ENCODE measurements around the gene CACYBP. TPM values are rescaled to one million over a fixed set of nuclear protein-coding genes. Genes with fewer than 3 reads are reported as not detected.
A peak's percentile ranks its signal among the peaks of the same experiment; 100 is the strongest.

CACYBP gene
- total and polyA plus RNA-seq, 2 experiments from 2014 or later = 209 to 453 TPM

GRCh38 chr1:174964972-174965361 is 34.8 kb upstream of the CACYBP start:
- Histone ChIP-seq H3K27me3 (ENCODE audit: insufficient read depth) (no peaks in the 10 kb centered on the region), H4K20me1 (replicated peaks; ENCODE audit: insufficient read depth) (peaks cover 11% of the 10 kb centered on the region), H3K4me1 (ENCODE audit: insufficient read depth) (peaks cover 11% of the 10 kb centered on the region; the same call in 1 of the 2 replicates), H3K9me2 (ENCODE audit: insufficient read depth) (no peaks in the 10 kb centered on the region), H3K79me2 (replicated peaks; ENCODE audit: insufficient read depth) (0 out of 2 replicates have a peak, but pooled peaks cover 9% of the 10 kb centered on the region), H3K36me3 (ENCODE audit: insufficient read depth) (peaks cover 16% of the 10 kb centered on the region; the same call in 1 of the 2 replicates), H3F3A (replicated peaks; ENCODE audit: low read depth) (no peaks in the 10 kb centered on the region), H3K4me2 (no peak overlapping the region), H2AFZ (no peak overlapping the region), H3K27ac (ENCODE audit: low read depth) (peak overlapping the region; percentile 72), H3K4me3 (no peak overlapping the region)
- peaks cover 4% of the 10 kb centered on the region for H3K27me3 Mint-ChIP-seq (ENCODE audit: insufficient read depth, low read depth, poor library complexity)
- H3K36me3 Mint-ChIP-seq (ENCODE audit: low read depth) = peaks cover 33% of the 10 kb centered on the region
- DNase-seq (ENCODE audit: low spot score) (no peak), ATAC-seq (no peak)
- H3K9me3 Mint-ChIP-seq = no peaks in the 10 kb centered on the region
- no peak overlapping the region for H3K4me3 Mint-ChIP-seq
- H3K4me1 Mint-ChIP-seq = peaks cover 25% of the 10 kb centered on the region
- no peak for TF ChIP-seq JUNB (IDR thresholded peaks at IDR 0.05; ENCODE audit: unreplicated experiment)
- no peak for TF ChIP-seq CREB1 (CRISPR knock-in tag; IDR thresholded peaks at IDR 0.05; ENCODE audit: low read depth)
- no peak for TF ChIP-seq ZNF114 (CRISPR knock-in tag; IDR thresholded peaks at IDR 0.05)
- TF ChIP-seq ZNF331 (CRISPR knock-in tag; IDR thresholded peaks at IDR 0.05; ENCODE audit: low read depth) = no peak
- TF ChIP-seq EZH2phosphoT487 (IDR thresholded peaks at IDR 0.05; ENCODE audit: unreplicated experiment) = no peak
- no peak for TF ChIP-seq NANOG (IDR thresholded peaks at IDR 0.05; ENCODE audit: borderline replicate concordance)
- no peak for TF ChIP-seq CTCF (conservative IDR thresholded peaks at IDR 0.05; ENCODE audit: low read depth in 2 of 2)
- no peak for TF ChIP-seq POLR2AphosphoS5 (IDR thresholded peaks at IDR 0.05; ENCODE audit: low read depth)
- no peak for TF ChIP-seq ETS1 (IDR thresholded peaks at IDR 0.05)
- TF ChIP-seq EZH2 (IDR thresholded peaks at IDR 0.05; ENCODE audit: low read depth, unreplicated experiment) = no peak
- no peak for TF ChIP-seq STAT1 (IDR thresholded peaks at IDR 0.05; ENCODE audit: unreplicated experiment)
- no peak for TF ChIP-seq REST (IDR thresholded peaks at IDR 0.05; ENCODE audit: unreplicated experiment)
- TF ChIP-seq ZNF462 (CRISPR knock-in tag; IDR thresholded peaks at IDR 0.05) = no peak
- H3K27ac Mint-ChIP-seq = peak overlapping the region; percentile 90; the same call in 1 of the 2 replicates
